Ramos (cell line): ENCODE measurements around the gene RO60.
"Not testable (repeated sequence)": the region's sequence is repeated elsewhere in the genome, so short reads cannot be mapped to it uniquely, and the experiment has no call there.

ENCODE experiments used
- in situ Hi-C: fragments of 300-500 bp; cut with MboI; formaldehyde crosslinking; loops from one replicate; pipeline ENCODE4 v1.14.3; 2022; ENCODE audit warnings: low sequenced_read_pairs; ENCODE audit not compliant: unreplicated experiment

RO60 gene

GRCh38 chr1:193059282-193060114, at the start of gene RO60, which contains the start of gene UCHL5:
TSS of gene RO60 (plus strand) at chr1:193059612. CDS start at chr1:193069055, 9,443 bp downstream.
TSS of gene UCHL5 (minus strand) at chr1:193059360. CDS start at chr1:193059260, 100 bp downstream.
- in situ Hi-C loops: loop anchor here (25.0 kb wide), 1 partner anchor 447 kb away; no protein-coding TSS in a partner anchor

- in situ Hi-C loops: loop anchor here (10.0 kb wide), 1 partner anchor 537 kb away; no protein-coding TSS in a partner anchor
Observed at GRCh38 chr1:193011406-193011805, 48.0 kb upstream of the RO60 start.

GRCh38 chr1:193013005-193013404, 46.4 kb upstream of the RO60 start:
- in situ Hi-C loops: loop anchor here (10.0 kb wide), 1 partner anchor 538 kb away; no protein-coding TSS in a partner anchor

- in situ Hi-C loops: loop anchor here (10.0 kb wide), 1 partner anchor 539 kb away; no protein-coding TSS in a partner anchor
Observed at GRCh38 chr1:193013707-193014106, 45.7 kb upstream of the RO60 start.

- in situ Hi-C loops: loop anchor here (10.0 kb wide), 1 partner anchor 540 kb away; no protein-coding TSS in a partner anchor
Observed at GRCh38 chr1:193014400-193014799, 45.0 kb upstream of the RO60 start.

GRCh38 chr1:193016788-193017187, 42.6 kb upstream of the RO60 start:
- in situ Hi-C loops: loop anchor here (10.0 kb wide), 1 partner anchor 542 kb away; no protein-coding TSS in a partner anchor

GRCh38 chr1:193019442-193020026, 39.9 kb upstream of the RO60 start:
- in situ Hi-C loops: loop anchor here (10.0 kb wide), 1 partner anchor 545 kb away; no protein-coding TSS in a partner anchor

- in situ Hi-C loops: no loop called here
Observed at GRCh38 chr1:193025218-193025617, 34.2 kb upstream of the RO60 start.

- in situ Hi-C loops: no loop called here
Observed at GRCh38 chr1:193030280-193030679, 29.1 kb upstream of the RO60 start.

- in situ Hi-C loops: no loop called here
Observed at GRCh38 chr1:193031431-193031830, 28.0 kb upstream of the RO60 start.

GRCh38 chr1:193032643-193033427, 26.6 kb upstream of the RO60 start:
- in situ Hi-C loops: not testable (repeated sequence)

GRCh38 chr1:193033610-193034009, 25.8 kb upstream of the RO60 start:
- in situ Hi-C loops: no loop called here

GRCh38 chr1:193036337-193037047, 22.9 kb upstream of the RO60 start:
- in situ Hi-C loops: no loop called here

GRCh38 chr1:193040011-193040410, 19.4 kb upstream of the RO60 start:
- in situ Hi-C loops: no loop called here

- in situ Hi-C loops: no loop called here
Observed at GRCh38 chr1:193042766-193043691, 16.4 kb upstream of the RO60 start.

- in situ Hi-C loops: not testable (repeated sequence)
Observed at GRCh38 chr1:193048913-193049312, 10.5 kb upstream of the RO60 start.

- in situ Hi-C loops: loop anchor here (25.0 kb wide), 1 partner anchor 442 kb away; no protein-coding TSS in a partner anchor
Observed at GRCh38 chr1:193054169-193054675, 5.2 kb upstream of the RO60 start.
